Stimulated activated naive CD8-positive, alpha-beta T cell treated with anti-CD3 and anti-CD28 coated beads, Interleukin-15, amount 100 ng/mL, for 72 hours (primary cell): ENCODE measurements around the gene LARGE1.
"Not testable (repeated sequence)": the region's sequence is repeated elsewhere in the genome, so short reads cannot be mapped to it uniquely, and the experiment has no call there.

Experiments used
- ATAC-seq: fragments of 150-1000 bp; cut with Tn5 transposase; 2 replicates; pipeline ENCODE4 v1.10.0; 2021; ENCODE audit warnings: mild to moderate bottlenecking, moderate library complexity
- DNase-seq, 2 donors: peaks; one replicate each; pipeline ENCODE4 v3.0.0; 2021 to 2022
- H3K27ac Mint-ChIP-seq, 2 donors: one replicate each; pipeline ENCODE4 v1.8.0; 2022; ENCODE audit warnings: mild to moderate bottlenecking in 2 of 2, mixed read lengths in 2 of 2, moderate library complexity in 2 of 2
- H3K27me3 Mint-ChIP-seq: one replicate; pipeline ENCODE4 v1.8.0; 2022; ENCODE audit warnings: mixed read lengths
- H3K4me1 Mint-ChIP-seq: one replicate; pipeline ENCODE4 v1.8.0; 2022; ENCODE audit warnings: mild to moderate bottlenecking, mixed read lengths
- H3K4me3 Mint-ChIP-seq, 2 donors: one replicate each; pipeline ENCODE4 v1.8.0; 2022; ENCODE audit warnings: mild to moderate bottlenecking in 2 of 2, mixed read lengths in 2 of 2, moderate library complexity in 1 of 2
- H3K9me3 Mint-ChIP-seq, 2 donors: one replicate each; pipeline ENCODE4 v1.8.0; 2022; ENCODE audit warnings: mixed read lengths in 2 of 2

Gene LARGE1

GRCh38 chr22:33363256-33363655, 557.0 kb downstream of the LARGE1 start:
- not testable (repeated sequence) for H3K4me1 Mint-ChIP-seq, H3K27ac Mint-ChIP-seq, DNase-seq, H3K4me3 Mint-ChIP-seq, H3K27me3 Mint-ChIP-seq, ATAC-seq
- peaks cover 0 to 12% of the 10 kb centered on the region in 2 donors for H3K9me3 Mint-ChIP-seq

- Mint-ChIP-seq H3K4me1 (no peaks in the 10 kb centered on the region), H3K9me3 (peaks cover 0 to 12% of the 10 kb centered on the region in 2 donors), H3K4me3 (no peak overlapping the region), H3K27ac (no peak overlapping the region), H3K27me3 (no peaks in the 10 kb centered on the region)
- ATAC-seq (no peak), DNase-seq (no peak)
Observed at GRCh38 chr22:33362702-33363101, 557.6 kb downstream of the LARGE1 start.

- Mint-ChIP-seq H3K4me1 (no peaks in the 10 kb centered on the region), H3K27ac (no peak overlapping the region), H3K4me3 (no peak overlapping the region), H3K27me3 (no peaks in the 10 kb centered on the region), H3K9me3 (peaks cover 0 to 12% of the 10 kb centered on the region in 2 donors)
- DNase-seq (no peak), ATAC-seq (no peak)
Observed at GRCh38 chr22:33361581-33361980, 558.7 kb downstream of the LARGE1 start.

- no peak overlapping the region for H3K27ac Mint-ChIP-seq
- H3K9me3 Mint-ChIP-seq = peaks cover 0 to 9% of the 10 kb centered on the region in 2 donors
- H3K4me1 Mint-ChIP-seq = no peaks in the 10 kb centered on the region
- H3K27me3 Mint-ChIP-seq = no peaks in the 10 kb centered on the region
- DNase-seq = no peak
- no peak overlapping the region for H3K4me3 Mint-ChIP-seq
- no peak for ATAC-seq
Observed at GRCh38 chr22:33357981-33358399, 562.3 kb downstream of the LARGE1 start.

- H3K9me3 Mint-ChIP-seq = peaks cover 0 to 12% of the 10 kb centered on the region in 2 donors
- no peak for ATAC-seq
- DNase-seq = no peak
- H3K27me3 Mint-ChIP-seq = no peaks in the 10 kb centered on the region
- no peaks in the 10 kb centered on the region for H3K4me1 Mint-ChIP-seq
- no peak overlapping the region for H3K4me3 Mint-ChIP-seq
- H3K27ac Mint-ChIP-seq = no peak overlapping the region
Observed at GRCh38 chr22:33354928-33355327, 565.3 kb downstream of the LARGE1 start.

GRCh38 chr22:33353502-33353901, 566.8 kb downstream of the LARGE1 start:
- no peaks in the 10 kb centered on the region for H3K27me3 Mint-ChIP-seq
- no peaks in the 10 kb centered on the region for H3K4me1 Mint-ChIP-seq
- peaks cover 0 to 20% of the 10 kb centered on the region in 2 donors for H3K9me3 Mint-ChIP-seq
- H3K4me3 Mint-ChIP-seq = no peak overlapping the region
- ATAC-seq (no peak), DNase-seq (no peak)
- no peak overlapping the region for H3K27ac Mint-ChIP-seq

GRCh38 chr22:33352768-33353167, 567.5 kb downstream of the LARGE1 start:
- Mint-ChIP-seq H3K4me1 (no peaks in the 10 kb centered on the region), H3K27me3 (no peaks in the 10 kb centered on the region), H3K9me3 (peaks cover 0 to 23% of the 10 kb centered on the region in 2 donors), H3K4me3 (no peak overlapping the region), H3K27ac (no peak overlapping the region)
- DNase-seq (no peak), ATAC-seq (no peak)

- Mint-ChIP-seq H3K27me3 (no peaks in the 10 kb centered on the region), H3K27ac (no peak overlapping the region), H3K4me1 (no peaks in the 10 kb centered on the region), H3K4me3 (no peak overlapping the region), H3K9me3 (peaks cover 0 to 34% of the 10 kb centered on the region in 2 donors)
- ATAC-seq (no peak), DNase-seq (no peak)
Observed at GRCh38 chr22:33350961-33351360, 569.3 kb downstream of the LARGE1 start.

- Mint-ChIP-seq H3K4me3 (no peak overlapping the region), H3K27me3 (no peaks in the 10 kb centered on the region), H3K4me1 (no peaks in the 10 kb centered on the region), H3K27ac (no peak overlapping the region), H3K9me3 (peaks cover 0 to 34% of the 10 kb centered on the region in 2 donors)
- no peak for DNase-seq
- ATAC-seq = no peak
Observed at GRCh38 chr22:33350491-33350890, 569.8 kb downstream of the LARGE1 start.

- Mint-ChIP-seq H3K4me1 (no peaks in the 10 kb centered on the region), H3K27ac (no peak overlapping the region), H3K4me3 (no peak overlapping the region), H3K9me3 (peaks cover 0 to 34% of the 10 kb centered on the region in 2 donors), H3K27me3 (no peaks in the 10 kb centered on the region)
- DNase-seq (no peak), ATAC-seq (no peak)
Observed at GRCh38 chr22:33347002-33347401, 573.3 kb downstream of the LARGE1 start.

- Mint-ChIP-seq H3K27ac (no peak overlapping the region), H3K27me3 (no peaks in the 10 kb centered on the region), H3K9me3 (peaks cover 0 to 5% of the 10 kb centered on the region in 2 donors), H3K4me1 (no peaks in the 10 kb centered on the region), H3K4me3 (no peak overlapping the region)
- ATAC-seq = no peak
- DNase-seq = no peak
Observed at GRCh38 chr22:33341611-33342010, 578.7 kb downstream of the LARGE1 start.

- H3K9me3 Mint-ChIP-seq = no peaks in the 10 kb centered on the region
- no peaks in the 10 kb centered on the region for H3K4me1 Mint-ChIP-seq
- no peak for DNase-seq
- ATAC-seq = no peak
- no peak overlapping the region for H3K4me3 Mint-ChIP-seq
- H3K27ac Mint-ChIP-seq = peak overlapping the region in 1 of 2 donors; percentile 40
- peaks cover 6% of the 10 kb centered on the region for H3K27me3 Mint-ChIP-seq
Observed at GRCh38 chr22:33337524-33337923, 582.8 kb downstream of the LARGE1 start.

- no peak for ATAC-seq
- H3K27ac Mint-ChIP-seq = no peak overlapping the region
- H3K27me3 Mint-ChIP-seq = peaks cover 6% of the 10 kb centered on the region
Observed at GRCh38 chr22:33335611-33336279, 584.5 kb downstream of the LARGE1 start.

GRCh38 chr22:33332538-33332937, 587.7 kb downstream of the LARGE1 start:
- Mint-ChIP-seq H3K27me3 (peaks cover 6% of the 10 kb centered on the region), H3K4me3 (no peak overlapping the region), H3K27ac (peak overlapping the region in 1 of 2 donors; percentile 4), H3K4me1 (no peaks in the 10 kb centered on the region), H3K9me3 (peaks cover 5 to 8% of the 10 kb centered on the region in 2 donors)
- DNase-seq (no peak), ATAC-seq (no peak)

More at GRCh38 chr22:33335611-33336279, 584.5 kb downstream of the LARGE1 start:
- H3K4me3 Mint-ChIP-seq = no peak overlapping the region
- no peak for DNase-seq
- H3K4me1 Mint-ChIP-seq = no peaks in the 10 kb centered on the region
- H3K9me3 Mint-ChIP-seq = peaks cover 5 to 8% of the 10 kb centered on the region in 2 donors

GRCh38 chr22:33331017-33331416, 589.3 kb downstream of the LARGE1 start:
- Mint-ChIP-seq H3K4me1 (no peaks in the 10 kb centered on the region), H3K27me3 (peaks cover 6% of the 10 kb centered on the region), H3K27ac (no peak overlapping the region), H3K9me3 (peaks cover 5 to 8% of the 10 kb centered on the region in 2 donors), H3K4me3 (no peak overlapping the region)
- DNase-seq = no peak
- no peak for ATAC-seq

- H3K9me3 Mint-ChIP-seq = peaks cover 5 to 8% of the 10 kb centered on the region in 2 donors
Observed at GRCh38 chr22:33330534-33330933, 589.7 kb downstream of the LARGE1 start.

GRCh38 chr22:33329398-33329797, 590.9 kb downstream of the LARGE1 start:
- Mint-ChIP-seq H3K27ac (no peak overlapping the region), H3K27me3 (peaks cover 6% of the 10 kb centered on the region), H3K4me1 (no peaks in the 10 kb centered on the region), H3K9me3 (peaks cover 5 to 8% of the 10 kb centered on the region in 2 donors), H3K4me3 (no peak overlapping the region)
- no peak for DNase-seq
- ATAC-seq = no peak

More at GRCh38 chr22:33330534-33330933, 589.7 kb downstream of the LARGE1 start:
- DNase-seq (no peak), ATAC-seq (no peak)
- Mint-ChIP-seq H3K4me3 (no peak overlapping the region), H3K27ac (no peak overlapping the region), H3K4me1 (no peaks in the 10 kb centered on the region), H3K27me3 (peaks cover 6% of the 10 kb centered on the region)
